ENCODE measurements around the gene GARIN5A. TPM values are rescaled to one million over a fixed set of nuclear protein-coding genes. Genes with fewer than 3 reads are reported as not detected.

The GARIN5A gene
- total RNA-seq, 1 donor from 2014 or later: 3.8 TPM

GRCh38 chr19:50425581-50425980 lies 51.1 kb downstream of the GARIN5A start:
- DNase-seq: no peak
- Histone ChIP-seq H3K4me1 (no peaks in the 10 kb centered on the region), H3K27me3 (peaks cover 12% of the 10 kb centered on the region), H3K27ac (no peak overlapping the region), H3K4me3 (no peak overlapping the region), H3K36me3 (no peaks in the 10 kb centered on the region), H3K9me3 (no peaks in the 10 kb centered on the region)
- ATAC-seq: no peak
- TF ChIP-seq CTCF (IDR thresholded peaks at IDR 0.05): no peak
- intact Hi-C loops (cut with DNase I): no loop called here

GRCh38 chr19:50423279-50424113 lies 53.2 kb downstream of the GARIN5A start:
- no peak for TF ChIP-seq CTCF (IDR thresholded peaks at IDR 0.05)
- ATAC-seq: no peak
- no peak for DNase-seq
- intact Hi-C loops (cut with DNase I): no loop called here
- H3K4me3 ChIP-seq: no peak overlapping the region
- no peaks in the 10 kb centered on the region for H3K4me1 ChIP-seq
- no peak overlapping the region for H3K27ac ChIP-seq
- peaks cover 27% of the 10 kb centered on the region for H3K27me3 ChIP-seq
- H3K36me3 ChIP-seq: no peaks in the 10 kb centered on the region
- H3K9me3 ChIP-seq: no peaks in the 10 kb centered on the region

GRCh38 chr19:50422397-50423278 lies 54.0 kb downstream of the GARIN5A start:
- Histone ChIP-seq H3K9me3 (no peaks in the 10 kb centered on the region), H3K27ac (no peak overlapping the region), H3K4me1 (no peaks in the 10 kb centered on the region), H3K36me3 (no peaks in the 10 kb centered on the region), H3K4me3 (no peak overlapping the region), H3K27me3 (peaks cover 32% of the 10 kb centered on the region)
- DNase-seq (no peak), ATAC-seq (no peak)
- intact Hi-C loops (cut with DNase I): no loop called here
- TF ChIP-seq CTCF (IDR thresholded peaks at IDR 0.05): no peak

- Histone ChIP-seq H3K4me1 (no peaks in the 10 kb centered on the region), H3K36me3 (no peaks in the 10 kb centered on the region), H3K27me3 (peaks cover 33% of the 10 kb centered on the region), H3K4me3 (no peak overlapping the region), H3K27ac (no peak overlapping the region), H3K9me3 (no peaks in the 10 kb centered on the region)
- ATAC-seq (no peak), DNase-seq (no peak)
- intact Hi-C loops (cut with DNase I): no loop called here
- TF ChIP-seq CTCF (IDR thresholded peaks at IDR 0.05): no peak
Observed at GRCh38 chr19:50420808-50421207, 55.8 kb downstream of the GARIN5A start.

- DNase-seq: no peak
- ATAC-seq: no peak
- no peaks in the 10 kb centered on the region for H3K9me3 ChIP-seq
- no peak overlapping the region for H3K27ac ChIP-seq
- no peak overlapping the region for H3K4me3 ChIP-seq
- no peaks in the 10 kb centered on the region for H3K4me1 ChIP-seq
- H3K27me3 ChIP-seq: peaks cover 33% of the 10 kb centered on the region
- TF ChIP-seq CTCF (IDR thresholded peaks at IDR 0.05): no peak
- H3K36me3 ChIP-seq: no peaks in the 10 kb centered on the region
- intact Hi-C loops (cut with DNase I): no loop called here
Observed at GRCh38 chr19:50420127-50420526, 56.5 kb downstream of the GARIN5A start.

Data from upper lobe of right lung (tissue), 1 donor.